Measurements from ENCODE around the gene ERC1.

GRCh38 chr12:1428671-1429070 lies 437.6 kb downstream of the ERC1 start:
- TF ChIP-seq, protein P1, sequence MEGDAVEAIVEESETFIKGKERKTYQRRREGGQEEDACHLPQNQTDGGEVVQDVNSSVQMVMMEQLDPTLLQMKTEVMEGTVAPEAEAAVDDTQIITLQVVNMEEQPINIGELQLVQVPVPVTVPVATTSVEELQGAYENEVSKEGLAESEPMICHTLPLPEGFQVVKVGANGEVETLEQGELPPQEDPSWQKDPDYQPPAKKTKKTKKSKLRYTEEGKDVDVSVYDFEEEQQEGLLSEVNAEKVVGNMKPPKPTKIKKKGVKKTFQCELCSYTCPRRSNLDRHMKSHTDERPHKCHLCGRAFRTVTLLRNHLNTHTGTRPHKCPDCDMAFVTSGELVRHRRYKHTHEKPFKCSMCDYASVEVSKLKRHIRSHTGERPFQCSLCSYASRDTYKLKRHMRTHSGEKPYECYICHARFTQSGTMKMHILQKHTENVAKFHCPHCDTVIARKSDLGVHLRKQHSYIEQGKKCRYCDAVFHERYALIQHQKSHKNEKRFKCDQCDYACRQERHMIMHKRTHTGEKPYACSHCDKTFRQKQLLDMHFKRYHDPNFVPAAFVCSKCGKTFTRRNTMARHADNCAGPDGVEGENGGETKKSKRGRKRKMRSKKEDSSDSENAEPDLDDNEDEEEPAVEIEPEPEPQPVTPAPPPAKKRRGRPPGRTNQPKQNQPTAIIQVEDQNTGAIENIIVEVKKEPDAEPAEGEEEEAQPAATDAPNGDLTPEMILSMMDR (IDR thresholded peaks at IDR 0.05; ENCODE audit: insufficient read depth, low read length): no peak
- no peak for TF ChIP-seq GABPA (IDR thresholded peaks at IDR 0.05; ENCODE audit: low read depth)
